K562 (cell line): Measurements from ENCODE around the gene HSD11B1L. TPM values are rescaled to one million over a fixed set of nuclear protein-coding genes. Genes with fewer than 3 reads are reported as not detected.

Experiments
- ATAC-seq: fragments of 200-7000 bp; cut with Tn5 transposase; 3 replicates; pipeline ENCODE4 v1.9.1; 2020; ENCODE audit warnings: moderate library complexity
- BruUV-seq: library from RNA; stranded (reverse); fragments of 400-500 nt; replicated peaks from 2 replicates; lab custom pipeline; 2021; lab: Mats Ljungman, UMichigan
- CTCF ChIA-PET: fragments of 300-600 bp; formaldehyde crosslinking; extraction: SDS; loops from one replicate; lab custom pipeline; 2021; ENCODE audit warnings: low intra/inter-chr PET ratio; lab: Yijun Ruan, JAX
- POLR2A ChIA-PET: fragments of 300-600, 350-650 bp; sonication (Branson Sonifier 250); formaldehyde crosslinking; extraction: SDS; loops from one replicate; lab custom pipeline; 2021; ENCODE audit warnings: antibody characterized with exemption, inconsistent platforms; lab: Yijun Ruan, JAX
- DNase-seq, 4 experiments: peaks; one replicate each; pipeline versions ENCODE4 v3.0.0 to v3.0.0-alpha.2; 2011 to 2018; ENCODE audit warnings: low spot score in 3 of 4, mixed read lengths in 3 of 4; ENCODE audit errors: extremely low read depth in 1 of 4
- FAIRE-seq: peaks from 2 replicates; lab custom pipeline; 2011; peaks lifted over from hg19 to GRCh38; lab: Jason Lieb, UNC
- H2AFZ ChIP-seq: 2 replicates; pipeline ENCODE4 v1.6.0; 2011; ENCODE audit warnings: low read depth, low read length, control low read depth, inconsistent platforms
- H3K27ac ChIP-seq: fragments of 200-600 bp; 3 replicates; pipeline ENCODE4 v1.8.0; 2011; ENCODE audit warnings: low read depth, mild to moderate bottlenecking, control low read depth, inconsistent platforms, low read length, moderate library complexity, mixed read lengths; ENCODE audit errors: extremely low read depth
- H3K27me3 ChIP-seq, 2 experiments: fragments of 300-600 bp in 1 of 2; 2 replicates in 1 of 2; 3 replicates in 1 of 2; pipeline versions ENCODE4 v1.6.0 to v1.8.0; 2011; ENCODE audit warnings: inconsistent platforms in 2 of 2, low read length in 2 of 2, mild to moderate bottlenecking in 1 of 2, mixed read lengths in 1 of 2, moderate library complexity in 1 of 2; ENCODE audit not compliant: control insufficient read depth in 2 of 2, insufficient read depth in 2 of 2
- H3K36me3 ChIP-seq: fragments of 300-600 bp; 3 replicates; pipeline ENCODE4 v1.8.0; 2011; ENCODE audit warnings: mild to moderate bottlenecking, low read length, inconsistent platforms; ENCODE audit not compliant: control insufficient read depth, insufficient read depth
- H3K4me1 ChIP-seq, 2 experiments: fragments of 200-600 bp in 1 of 2; replicated peaks in 1 of 2; 2 replicates in 1 of 2; 3 replicates in 1 of 2; pipeline versions ENCODE4 v1.5.1 to v1.8.0; 2011; ENCODE audit warnings: inconsistent platforms in 2 of 2, low read length in 2 of 2, mild to moderate bottlenecking in 1 of 2, mixed read lengths in 1 of 2, moderate library complexity in 1 of 2; ENCODE audit not compliant: control insufficient read depth in 2 of 2, insufficient read depth in 2 of 2
- H3K4me2 ChIP-seq: 2 replicates; pipeline ENCODE4 v1.6.1; 2011; ENCODE audit warnings: low read length, control low read depth, inconsistent platforms, mixed read lengths; ENCODE audit not compliant: insufficient read depth
- H3K4me3 ChIP-seq: fragments of 200-600 bp; sonication (generic), shearing (Covaris generic); 2 replicates; pipeline ENCODE4 v1.5.1; 2016; ENCODE audit warnings: control low read depth, inconsistent platforms
- H3K79me2 ChIP-seq: fragments of 200-600 bp; 3 replicates; pipeline ENCODE4 v1.8.0; 2011; ENCODE audit warnings: low read length, inconsistent platforms; ENCODE audit not compliant: control insufficient read depth, insufficient read depth
- H3K9ac ChIP-seq, 2 experiments: 2 replicates each; pipeline versions ENCODE4 v1.6.0 to v1.6.1; 2011; ENCODE audit warnings: low read depth in 2 of 2, low read length in 2 of 2, control low read depth in 1 of 2, inconsistent platforms in 1 of 2, mild to moderate bottlenecking in 1 of 2, mixed read lengths in 1 of 2; ENCODE audit not compliant: insufficient read depth in 1 of 2
- H3K9me1 ChIP-seq: one replicate; pipeline ENCODE4 v1.6.0; 2011; ENCODE audit warnings: inconsistent platforms, mild to moderate bottlenecking, low read length, moderate library complexity; ENCODE audit not compliant: control insufficient read depth, insufficient read depth
- H3K9me3 ChIP-seq: replicated peaks from 2 replicates; pipeline ENCODE4 v1.5.1; 2011; ENCODE audit warnings: low read depth, low read length, inconsistent platforms; ENCODE audit not compliant: control insufficient read depth, insufficient read depth
- H4K20me1 ChIP-seq: replicated peaks from 2 replicates; pipeline ENCODE4 v1.6.1; 2011; ENCODE audit warnings: low read length, inconsistent platforms, mixed read lengths; ENCODE audit not compliant: control insufficient read depth, insufficient read depth
- POLR2G ChIP-seq: fragments of 200-400 bp; formaldehyde crosslinking; IDR thresholded peaks from 2 replicates; pipeline ENCODE4 v1.6.1; 2017; ENCODE audit warnings: low read depth, mild to moderate bottlenecking, antibody characterized with exemption, low read length, moderate library complexity
- RBFOX2 ChIP-seq: fragments of 200-400 bp; formaldehyde crosslinking; IDR thresholded peaks from 2 replicates; pipeline ENCODE4 v1.6.1; 2017; ENCODE audit warnings: low read depth, mild to moderate bottlenecking, low read length, moderate library complexity
- RBM22 ChIP-seq: fragments of 200-400 bp; formaldehyde crosslinking; IDR thresholded peaks from 2 replicates; pipeline ENCODE4 v1.6.1; 2018; ENCODE audit warnings: low read length, low read depth; ENCODE audit not compliant: poor library complexity, severe bottlenecking
- ZNF347 ChIP-seq: fragments of 450-650 bp; formaldehyde crosslinking; IDR thresholded peaks from 2 replicates; pipeline ENCODE4 v1.4.0; 2020; ENCODE audit warnings: low read depth, mild to moderate bottlenecking, moderate library complexity
- WGBS: fragments of 100-300 bp; shearing (Covaris generic); methylation state at CpG from one replicate; pipeline ENCODE4 v1.1.6; 2016; ENCODE audit warnings: low coverage, mixed read lengths; ENCODE audit not compliant: insufficient coverage; ENCODE audit errors: missing lambda C conversion rate; 5-methylcytosine and 5-hydroxymethylcytosine counted together
- in situ Hi-C: fragments of 300-500 bp; cut with MboI; formaldehyde crosslinking; loops from 4 replicates; pipeline ENCODE4 v1.15.0; 2018; ENCODE audit warnings: inconsistent platforms, mixed read lengths
- intact Hi-C: fragments of 100-400 bp; cut with micrococcal nuclease; formaldehyde crosslinking; loops from 2 replicates; pipeline ENCODE4 v1.14.2; 2022
- polyA plus RNA-seq, 8 experiments: library from polyadenylated mRNA; depleted of rRNA in 4 of 8; stranded (reverse) in 5 of 8; unstranded in 3 of 8; fragments of >200 nt; fragmentation: Nextera tagmentation in 2 of 8; fragmentation: Illumina TruSeq in 1 of 8; extraction: Ambion mirVana in 2 of 8; extraction: Trizol in 1 of 8; gene quantifications; 2 replicates each; pipeline versions ENCODE4 v1.2.1 to v1.2.3, GENCODE V29; 2011 to 2014; ENCODE audit warnings: inconsistent platforms in 1 of 8, missing spikeins in 1 of 8
- total RNA-seq, 7 experiments: library from RNA; depleted of rRNA in 6 of 7; stranded (reverse); fragments of >200 nt in 6 of 7; fragmentation: Illumina TruSeq in 2 of 7; extraction: Trizol in 2 of 7; gene quantifications; 2 replicates each; pipeline versions ENCODE4 v1.2.1 to v1.2.3, GENCODE V29; 2011 to 2021; ENCODE audit warnings: low replicate concordance in 1 of 7

The HSD11B1L gene
- total and polyA plus RNA-seq, 9 of the 15 experiments (the other 6 are each of a cell fraction or from before 2014, with no cell fraction given), result 0.31 to 7.7 (median 2.3) TPM

DNA sequence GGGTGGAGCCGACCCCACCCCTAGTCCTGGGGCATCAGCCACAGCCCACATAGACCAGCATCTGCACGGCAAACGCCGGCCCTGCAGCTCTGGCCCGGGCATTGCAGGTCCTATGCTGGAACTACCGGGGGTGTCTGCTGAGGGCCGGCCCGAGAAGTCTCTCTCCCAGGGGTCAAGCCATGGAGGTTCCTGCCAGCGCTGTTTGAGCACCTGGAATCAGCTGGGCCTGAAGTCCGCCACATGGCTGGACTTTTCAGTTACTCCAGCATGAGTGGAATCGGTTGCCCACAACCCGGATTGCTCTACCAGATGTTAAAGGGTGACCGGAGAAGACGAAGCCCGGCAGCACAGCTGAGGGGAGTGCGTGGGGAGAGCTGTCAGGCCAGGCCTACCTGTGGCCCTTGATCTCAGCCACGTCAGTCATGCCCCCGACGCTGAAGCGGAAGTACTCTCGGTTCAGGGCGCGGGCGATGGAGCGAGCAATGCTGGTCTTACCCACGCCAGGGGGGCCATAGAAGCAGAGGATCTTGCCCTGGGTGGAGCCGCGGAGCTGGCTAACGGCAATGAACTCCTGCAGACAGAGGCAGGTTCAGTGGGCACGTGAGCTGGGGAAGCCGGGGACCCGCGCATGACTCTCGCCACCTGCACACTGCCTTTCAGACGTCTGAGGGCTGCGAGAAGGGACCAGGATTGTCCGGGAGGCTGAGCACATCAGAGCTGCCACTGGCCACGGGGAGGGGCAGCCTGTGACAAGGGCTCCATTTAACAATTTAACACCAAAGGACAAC is 18.0 kb downstream of the HSD11B1L start:
- WGBS, result 90% methylated on average over 38 of the region's 38 CpGs
- no TSS peak for BruUV-seq
- peaks cover 41% of the 10 kb centered on the region for H3K79me2 ChIP-seq
- no peaks in the 10 kb centered on the region for H3K27me3 ChIP-seq
- in situ Hi-C loops, result no loop called here
- TF ChIP-seq POLR2G (peak; percentile 71), ZNF347 (CRISPR knock-in tag) (no peak), RBFOX2 (peak; percentile 56; the same call in 1 of the 2 replicates), RBM22 (peak; percentile 84)
- TF ChIP-seq, all 486 proteins: peak for 3
- ChIA-PET CTCF (no interaction called here), POLR2A (interaction anchor here (0.6 to 2.7 kb wide), 8 partner anchors 9 to 1536 kb away, joined by 3 to 34 read pairs (median 4); partner anchors contain the start of gene RPL36)
- peaks cover 83% of the 10 kb centered on the region; the same call in 2 of the 3 replicates for H3K36me3 ChIP-seq
- ATAC-seq (no peak), FAIRE-seq (no peak), DNase-seq (no peak)
- peaks cover 0 to 58% of the 10 kb centered on the region in 2 experiments; a peak in 2 of 5 replicates for H3K4me1 ChIP-seq
- H3K27ac ChIP-seq, result no peak overlapping the region
- no peaks in the 10 kb centered on the region for H3K9me1 ChIP-seq
- H3K4me3 ChIP-seq, result no peak overlapping the region
- H3K4me2 ChIP-seq, result no peak overlapping the region
- H4K20me1 ChIP-seq, result peaks cover 33% of the 10 kb centered on the region
- H3K9me3 ChIP-seq, result no peaks in the 10 kb centered on the region
- H2AFZ ChIP-seq, result no peak overlapping the region
- intact Hi-C loops, result no loop called here
- peak overlapping the region in 1 of 2 experiments; percentile 45; a peak in 2 of 4 replicates for H3K9ac ChIP-seq
